ENCODE data around the gene USF3. TPM values are rescaled to one million over a fixed set of nuclear protein-coding genes. Genes with fewer than 3 reads are reported as not detected.

The USF3 gene
- total and polyA plus RNA-seq, 2 of the 4 experiments (the other 2 are of a cell fraction): 3.0 to 5.2 TPM

DNA sequence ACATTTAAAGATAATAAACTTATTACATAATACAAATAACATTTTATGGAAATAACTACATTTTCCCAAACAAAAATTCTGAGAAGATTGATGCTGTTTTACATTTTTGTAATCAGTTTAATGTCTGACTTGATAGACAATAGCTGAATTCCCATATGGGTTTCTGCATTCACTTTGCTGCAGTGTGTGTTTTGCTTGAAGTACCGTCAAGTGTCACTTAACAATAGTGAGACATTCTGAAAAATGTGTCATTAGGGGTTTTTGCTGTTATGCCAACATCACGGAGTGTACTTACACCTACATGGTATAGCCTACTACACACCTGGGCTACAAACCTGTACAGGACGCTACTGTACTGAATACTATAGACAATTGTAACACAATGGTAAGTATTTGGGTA, 57.5 kb downstream of the USF3 start:
- POLR2A ChIA-PET (ENCODE audit: unreplicated experiment): no interaction called here
- dilution Hi-C loops (cut with HindIII; ENCODE audit: low sequenced_read_pairs, unreplicated experiment): no loop called here

More for the DNA sequence above, 57.5 kb downstream of the USF3 start:
- Histone ChIP-seq H3K56ac (ENCODE audit: extremely low read depth, insufficient read depth, low read length) (no peak overlapping the region), H2BK15ac (ENCODE audit: low read depth, low read length) (no peak overlapping the region), H3K4me2 (ENCODE audit: low read depth, low read length) (no peak overlapping the region), H3K4me3 (ENCODE audit: insufficient read depth, low read depth, low read length) (no peak overlapping the region), H2AK9ac (replicated peaks; ENCODE audit: low read depth, low read length, poor library complexity) (no peak overlapping the region), H2BK5ac (ENCODE audit: low read depth, low read length, poor library complexity, severe bottlenecking) (no peak overlapping the region), H3K4ac (ENCODE audit: low read depth, low read length) (no peak overlapping the region), H3K18ac (ENCODE audit: low read depth, low read length) (no peak overlapping the region), H3K27me3 (ENCODE audit: control insufficient read depth, insufficient read depth, low read length) (no peaks in the 10 kb centered on the region), H2AFZ (replicated peaks; ENCODE audit: low read length, poor library complexity) (no peak overlapping the region), H2AK5ac (ENCODE audit: low read depth, low read length) (no peak overlapping the region), H4K91ac (ENCODE audit: insufficient read depth, low read depth, low read length) (no peak overlapping the region), H3K27ac (ENCODE audit: insufficient read depth, low read length) (no peak overlapping the region), H4K5ac (ENCODE audit: low read depth, low read length) (no peak overlapping the region), H3K4me1 (ENCODE audit: control insufficient read depth, insufficient read depth, low read length) (no peaks in the 10 kb centered on the region), H4K20me1 (ENCODE audit: insufficient read depth, low read length) (no peaks in the 10 kb centered on the region), H2BK20ac (ENCODE audit: low read depth, low read length) (no peak overlapping the region), H3K9me3 (ENCODE audit: control insufficient read depth, insufficient read depth, low read length) (no peaks in the 10 kb centered on the region), H3K9me1 (ENCODE audit: insufficient read depth, low read length) (no peaks in the 10 kb centered on the region), H3K23ac (ENCODE audit: low read depth, low read length) (no peak overlapping the region), H3K14ac (replicated peaks; ENCODE audit: low read depth, low read length) (no peak overlapping the region), H2BK120ac (ENCODE audit: low read depth, low read length) (no peak overlapping the region), H3K9ac (ENCODE audit: low read depth, low read length) (no peak overlapping the region), H3K36me3 (ENCODE audit: control insufficient read depth, insufficient read depth, low read length) (no peaks in the 10 kb centered on the region), H3K79me1 (ENCODE audit: low read depth in 1 of 2, low read length in 2 of 2) (no peaks in the 10 kb centered on the region), H4K8ac (ENCODE audit: low read depth in 2 of 2, low read length in 2 of 2) (no peak overlapping the region)
- in situ Hi-C loops (cut with MboI; ENCODE audit: low sequenced_read_pairs): no loop called here
- ATAC-seq (ENCODE audit: low read depth) (no peak), DNase-seq (no peak)
- intact Hi-C loops (cut with micrococcal nuclease): no loop called here
- TF ChIP-seq BHLHE40 (IDR thresholded peaks at IDR 0.05; ENCODE audit: low read depth, low read length) (no peak), FOS (IDR thresholded peaks at IDR 0.05; ENCODE audit: low read depth, low read length) (no peak), RFX5 (IDR thresholded peaks at IDR 0.05; ENCODE audit: low read depth, low read length) (no peak), MXI1 (IDR thresholded peaks at IDR 0.05; ENCODE audit: borderline replicate concordance, low read depth, low read length) (no peak)
- TF ChIP-seq, protein P1, sequence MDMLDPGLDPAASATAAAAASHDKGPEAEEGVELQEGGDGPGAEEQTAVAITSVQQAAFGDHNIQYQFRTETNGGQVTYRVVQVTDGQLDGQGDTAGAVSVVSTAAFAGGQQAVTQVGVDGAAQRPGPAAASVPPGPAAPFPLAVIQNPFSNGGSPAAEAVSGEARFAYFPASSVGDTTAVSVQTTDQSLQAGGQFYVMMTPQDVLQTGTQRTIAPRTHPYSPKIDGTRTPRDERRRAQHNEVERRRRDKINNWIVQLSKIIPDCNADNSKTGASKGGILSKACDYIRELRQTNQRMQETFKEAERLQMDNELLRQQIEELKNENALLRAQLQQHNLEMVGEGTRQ (IDR thresholded peaks at IDR 0.05; ENCODE audit: low read depth, low read length): no peak
- CTCF ChIA-PET: interaction anchor here (0.6 kb wide), 1 partner anchor 1930 kb away, joined by 7 read pairs; no protein-coding TSS in a partner anchor
- no TSS peak for BruUV-seq (replicated peaks)
- WGBS, 2 experiments (ENCODE audit: extremely low coverage in 2 of 2, insufficient read length in 1 of 2): no CpG with 5 or more reads among the region's 3 CpGs
